Heart left ventricle (tissue), 13 donors: ENCODE measurements around the gene HOMER1.

Source experiments
- CTCF ChIP-seq, 12 donors: fragments of 200-600 bp; sonication (generic) in 4 of 12; IDR thresholded peaks; one replicate each; pipeline versions ENCODE4 v1.5.0 to v1.8.0; 2018 to 2022; ENCODE audit warnings: antibody characterized with exemption in 12 of 12, mild to moderate bottlenecking in 5 of 12
- POLR2A ChIP-seq, 2 donors: fragments of 450-650 bp; IDR thresholded peaks; one replicate each; pipeline ENCODE4 v1.6.1; 2017; ENCODE audit warnings: antibody characterized with exemption in 2 of 2, mild to moderate bottlenecking in 2 of 2, moderate library complexity in 2 of 2
- donor health status: ischemic (EF 13 %, LVEDD 7.1; RV severe dilation, severe dysfunction).
- donor health status: DM: no; HTN: yes; CAD: no.
- donor health status: DM: no; HTN: no; CAD: no.
- donor health status: ischemic (EF 25% LVEDD 6.9; RV normal size, moderate dysfunction).
- donor health status: ischemic (EF 25% LVEDD 5.7; RV mildly dilated, moderate dysfunction).
- donor health status: ischemic (EF 35%, LVEDD 5.7; RV mildly dilated, moderate dysfunction).
- donor health status: nonischemic (EF 11% LVEDD 7.7; RV severe dilation, severe dysfunction).
- donor health status: DM: yes; HTN: yes; CAD: no.
- donor health status: PGD.
- donor health status: ischemic (EF 29% LVEDD 5.4; RV normal size, mild dysfunction).
- donor health status: nonischemic (EF 23%, LVEDD 6.1; RV moderate dilation, normal function).

GRCh38 chr5:79489773-79490172, 24.2 kb downstream of the HOMER1 start:
- no peak for TF ChIP-seq CTCF (IDR thresholded peaks at IDR 0.05)
- no peak for TF ChIP-seq POLR2A (IDR thresholded peaks at IDR 0.05)
